ENCODE measurements around the gene PDE6B. TPM values are rescaled to one million over a fixed set of nuclear protein-coding genes. Genes with fewer than 3 reads are reported as not detected.

Gene PDE6B
- polyA plus RNA-seq, 1 experiment, result 0.64 TPM

DNA sequence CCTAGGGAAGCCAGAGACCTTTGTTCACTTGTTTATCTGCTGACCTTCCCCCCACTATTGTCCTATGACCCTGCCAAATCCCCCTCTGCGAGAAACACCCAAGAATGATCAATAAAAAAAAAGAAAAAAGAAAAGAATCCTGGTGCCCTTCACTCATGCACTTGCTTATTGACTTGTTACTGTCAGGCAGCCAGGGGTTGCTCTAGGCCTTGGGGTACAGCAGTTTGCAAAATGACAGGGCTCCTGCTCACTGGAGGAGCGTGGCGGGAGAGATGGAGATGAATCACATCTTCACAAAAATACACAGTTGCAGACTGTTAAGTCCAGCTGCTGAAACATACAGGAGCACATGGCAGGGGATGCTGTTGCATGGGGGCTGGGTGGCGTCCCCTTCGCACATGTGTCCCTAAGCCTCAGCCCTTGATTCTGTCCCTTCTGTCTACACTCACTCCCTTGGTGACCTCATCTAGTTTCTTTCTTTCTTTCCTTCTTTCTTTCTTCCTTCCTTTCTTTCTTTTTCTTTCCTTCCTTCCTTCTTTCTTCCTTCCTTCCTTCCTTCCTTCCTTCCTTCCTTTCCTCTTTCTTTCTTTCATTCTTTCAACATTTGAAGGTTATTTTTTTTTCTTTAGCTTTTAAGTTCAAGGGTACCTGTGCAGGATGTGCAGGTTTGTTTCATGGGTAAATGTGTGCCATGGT lies 32.4 kb upstream of the PDE6B start:
- ChIA-PET CTCF (no interaction called here), POLR2A (no interaction called here)
- H3K27me3 ChIP-seq (ENCODE audit: control insufficient read depth, insufficient read depth, low read length), result no peaks in the 10 kb centered on the region
- TF ChIP-seq, protein P1, sequence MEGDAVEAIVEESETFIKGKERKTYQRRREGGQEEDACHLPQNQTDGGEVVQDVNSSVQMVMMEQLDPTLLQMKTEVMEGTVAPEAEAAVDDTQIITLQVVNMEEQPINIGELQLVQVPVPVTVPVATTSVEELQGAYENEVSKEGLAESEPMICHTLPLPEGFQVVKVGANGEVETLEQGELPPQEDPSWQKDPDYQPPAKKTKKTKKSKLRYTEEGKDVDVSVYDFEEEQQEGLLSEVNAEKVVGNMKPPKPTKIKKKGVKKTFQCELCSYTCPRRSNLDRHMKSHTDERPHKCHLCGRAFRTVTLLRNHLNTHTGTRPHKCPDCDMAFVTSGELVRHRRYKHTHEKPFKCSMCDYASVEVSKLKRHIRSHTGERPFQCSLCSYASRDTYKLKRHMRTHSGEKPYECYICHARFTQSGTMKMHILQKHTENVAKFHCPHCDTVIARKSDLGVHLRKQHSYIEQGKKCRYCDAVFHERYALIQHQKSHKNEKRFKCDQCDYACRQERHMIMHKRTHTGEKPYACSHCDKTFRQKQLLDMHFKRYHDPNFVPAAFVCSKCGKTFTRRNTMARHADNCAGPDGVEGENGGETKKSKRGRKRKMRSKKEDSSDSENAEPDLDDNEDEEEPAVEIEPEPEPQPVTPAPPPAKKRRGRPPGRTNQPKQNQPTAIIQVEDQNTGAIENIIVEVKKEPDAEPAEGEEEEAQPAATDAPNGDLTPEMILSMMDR (IDR thresholded peaks at IDR 0.05; ENCODE audit: low read depth, low read length), result no peak
- peaks cover 18% of the 10 kb centered on the region for H3K9me3 ChIP-seq (ENCODE audit: control insufficient read depth, insufficient read depth, low read length)
- DNase-seq (ENCODE audit: low read depth, low spot score), result no peak
- no peak overlapping the region for H3K27ac ChIP-seq (ENCODE audit: low read depth, low read length)
- no peak overlapping the region for H3K4me3 ChIP-seq (ENCODE audit: low read depth, low read length)

DNA sequence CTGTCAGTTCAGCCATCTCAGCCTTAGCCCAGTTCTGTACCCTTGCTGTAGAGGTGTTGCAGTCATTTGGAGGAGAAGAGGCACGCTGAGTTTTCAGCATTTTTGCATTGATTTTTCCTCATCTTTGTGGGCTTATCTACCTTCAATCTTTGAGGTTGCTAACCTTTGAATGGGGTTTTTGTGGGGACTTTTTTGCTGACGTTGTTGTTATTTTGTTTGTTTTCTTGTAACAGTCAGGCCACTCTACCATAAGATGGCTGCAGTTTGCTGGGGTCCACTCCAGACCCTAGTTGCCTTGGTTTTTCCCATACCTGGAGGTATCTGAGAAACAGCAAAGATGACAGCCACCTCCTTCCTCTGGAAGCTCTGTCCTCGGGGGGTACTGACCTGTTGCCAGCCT lies 26.4 kb upstream of the PDE6B start:
- Histone ChIP-seq H3K27me3 (ENCODE audit: control insufficient read depth, insufficient read depth, low read length) (no peaks in the 10 kb centered on the region), H3K9me3 (ENCODE audit: control insufficient read depth, insufficient read depth, low read length) (peaks cover 26% of the 10 kb centered on the region), H3K4me3 (ENCODE audit: low read depth, low read length) (no peak overlapping the region), H3K27ac (ENCODE audit: low read depth, low read length) (no peak overlapping the region)
- ChIA-PET POLR2A (no interaction called here), CTCF (no interaction called here)
- DNase-seq (ENCODE audit: low read depth, low spot score), result no peak
- TF ChIP-seq, protein P1 (IDR thresholded peaks at IDR 0.05; ENCODE audit: low read depth, low read length), result no peak

DNA sequence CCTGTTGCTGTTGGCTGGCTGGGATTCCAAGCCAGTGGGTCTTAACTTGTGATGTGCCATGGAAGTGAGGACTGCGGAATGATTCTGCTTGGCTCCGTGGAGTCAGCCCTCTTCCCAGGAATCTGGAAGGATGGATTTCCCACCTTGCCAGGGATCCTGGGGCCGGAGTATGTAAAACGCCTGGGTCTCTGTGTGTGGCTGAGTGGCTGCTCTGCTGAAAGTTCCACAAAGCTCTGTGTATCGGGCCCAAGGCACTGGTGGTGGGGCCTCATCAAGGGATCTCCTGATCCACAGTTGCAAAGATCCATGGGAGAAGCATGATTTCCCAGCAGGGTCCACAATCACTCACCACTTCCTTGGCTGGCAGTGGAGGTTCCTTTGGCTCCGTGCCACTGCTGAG lies 25.2 kb upstream of the PDE6B start:
- ChIA-PET CTCF (no interaction called here), POLR2A (no interaction called here)
- H3K4me3 ChIP-seq (ENCODE audit: low read depth, low read length), result no peak overlapping the region
- TF ChIP-seq, protein P1 (IDR thresholded peaks at IDR 0.05; ENCODE audit: low read depth, low read length), result no peak
- H3K27me3 ChIP-seq (ENCODE audit: control insufficient read depth, insufficient read depth, low read length), result no peaks in the 10 kb centered on the region
- no peak for DNase-seq (ENCODE audit: low read depth, low spot score)
- H3K27ac ChIP-seq (ENCODE audit: low read depth, low read length), result no peak overlapping the region
- H3K9me3 ChIP-seq (ENCODE audit: control insufficient read depth, insufficient read depth, low read length), result peaks cover 26% of the 10 kb centered on the region

DNA sequence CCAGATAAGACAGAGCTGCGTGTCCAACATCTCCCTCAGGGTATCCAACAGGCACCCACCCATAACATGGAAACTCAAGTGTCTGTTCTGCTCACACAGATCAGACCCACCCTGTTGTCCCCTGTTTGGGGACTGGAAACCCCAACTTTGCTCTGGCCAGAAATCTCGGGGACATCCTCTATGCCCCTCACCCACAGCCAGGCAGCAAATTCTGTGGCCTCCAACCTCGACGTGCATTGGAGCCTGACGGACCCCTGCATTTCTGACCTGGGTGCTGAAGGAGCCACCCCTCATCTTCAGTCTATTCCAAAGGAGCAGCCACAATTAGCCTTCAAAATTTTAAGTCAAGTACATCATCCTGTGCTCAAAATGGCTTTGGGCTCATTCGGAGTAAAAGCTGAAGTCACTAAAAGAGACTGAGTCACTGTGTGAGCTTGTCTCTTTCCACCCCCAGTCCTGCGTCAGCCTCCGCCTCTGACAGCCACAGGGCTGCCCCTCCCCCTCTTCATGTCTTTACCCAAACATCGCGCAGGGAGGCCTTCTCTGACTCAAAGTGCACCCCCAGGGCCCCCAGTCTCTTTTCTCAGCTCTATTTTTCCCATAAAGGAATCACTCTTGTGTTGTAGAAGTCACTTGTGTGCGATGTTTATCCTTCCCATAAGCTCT lies 24.4 kb upstream of the PDE6B start:
- TF ChIP-seq, protein P1 (IDR thresholded peaks at IDR 0.05; ENCODE audit: low read depth, low read length), result no peak
- no peak for DNase-seq (ENCODE audit: low read depth, low spot score)
- no peaks in the 10 kb centered on the region for H3K27me3 ChIP-seq (ENCODE audit: control insufficient read depth, insufficient read depth, low read length)
- ChIA-PET CTCF (no interaction called here), POLR2A (no interaction called here)
- no peak overlapping the region for H3K4me3 ChIP-seq (ENCODE audit: low read depth, low read length)
- H3K27ac ChIP-seq (ENCODE audit: low read depth, low read length), result no peak overlapping the region
- H3K9me3 ChIP-seq (ENCODE audit: control insufficient read depth, insufficient read depth, low read length), result peaks cover 26% of the 10 kb centered on the region

Measured in AG04450 (cell line).